SK-N-MC (cell line): ENCODE data around the gene CELF1.

Experiments used
- EZH2 ChIP-seq: fragments of 200-600 bp; sonication (generic); IDR thresholded peaks from one replicate; pipeline ENCODE4 v1.6.1; 2017; ENCODE audit warnings: antibody characterized with exemption
- POLR2AphosphoS5 ChIP-seq: IDR thresholded peaks from 2 replicates; pipeline ENCODE4 v1.6.1; 2012; ENCODE audit warnings: mild to moderate bottlenecking, low read depth, low read length, borderline replicate concordance

- TF ChIP-seq POLR2AphosphoS5 (no peak), EZH2 (no peak)
Observed at GRCh38 chr11:47451990-47452389, 100.9 kb downstream of the CELF1 start.
